GM21367 (cell line): ENCODE measurements around the gene MMP28.

Source experiments
- ATAC-seq: cut with Tn5 transposase; IDR thresholded peaks from one replicate; pipeline ENCODE4 v1.9.1; 2021; ENCODE audit not compliant: unreplicated experiment

The MMP28 gene

DNA sequence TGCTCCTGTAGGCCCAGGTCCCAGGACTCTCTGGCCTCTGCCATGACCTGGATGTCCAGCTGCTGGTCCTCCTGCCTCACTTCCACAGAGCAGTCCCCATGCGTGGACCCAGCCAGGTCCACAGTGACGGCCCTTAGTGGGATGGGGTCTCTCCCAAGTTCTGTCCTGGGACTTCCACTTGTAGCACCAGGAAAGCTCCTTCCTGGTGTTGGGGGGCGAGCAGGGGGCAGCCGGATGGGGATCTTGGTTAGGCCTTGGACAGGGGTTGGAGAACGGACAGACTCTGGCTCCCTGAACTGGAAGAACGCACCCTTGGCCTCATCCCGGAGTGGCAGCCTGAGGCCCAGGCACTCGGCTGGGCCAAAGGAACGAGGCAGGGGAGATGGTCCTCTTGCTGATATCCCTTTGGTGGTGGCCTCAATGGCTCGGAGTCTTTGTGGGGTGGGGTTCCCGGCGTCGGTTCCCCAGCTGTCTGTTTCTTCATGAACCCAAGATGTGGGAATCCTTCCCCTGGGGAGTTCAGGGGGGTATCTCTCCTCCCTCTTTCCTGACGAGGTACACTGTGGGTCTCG, 49.6 kb downstream of the MMP28 start:
- ATAC-seq, result no peak

DNA sequence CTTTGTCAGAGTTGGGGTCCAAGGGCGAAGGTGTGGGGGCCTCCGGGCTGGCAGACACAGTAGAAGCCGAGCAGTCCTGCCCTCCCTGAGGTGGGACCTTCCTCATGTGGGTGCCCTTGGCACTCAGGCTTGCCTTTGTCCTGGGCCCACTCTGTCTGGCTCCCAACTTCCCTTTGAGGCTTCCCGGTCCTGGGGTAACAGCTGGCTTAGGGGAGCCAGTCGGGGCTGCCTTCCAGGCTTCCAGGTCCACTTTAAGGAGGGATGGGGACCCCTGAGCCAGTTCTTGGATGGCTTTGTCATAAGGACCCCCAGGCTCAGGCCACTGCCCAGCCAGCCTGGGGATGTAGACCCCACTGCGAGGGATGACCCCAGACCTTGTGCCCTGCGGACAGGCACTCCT, 50.2 kb downstream of the MMP28 start:
- ATAC-seq, result no peak

DNA sequence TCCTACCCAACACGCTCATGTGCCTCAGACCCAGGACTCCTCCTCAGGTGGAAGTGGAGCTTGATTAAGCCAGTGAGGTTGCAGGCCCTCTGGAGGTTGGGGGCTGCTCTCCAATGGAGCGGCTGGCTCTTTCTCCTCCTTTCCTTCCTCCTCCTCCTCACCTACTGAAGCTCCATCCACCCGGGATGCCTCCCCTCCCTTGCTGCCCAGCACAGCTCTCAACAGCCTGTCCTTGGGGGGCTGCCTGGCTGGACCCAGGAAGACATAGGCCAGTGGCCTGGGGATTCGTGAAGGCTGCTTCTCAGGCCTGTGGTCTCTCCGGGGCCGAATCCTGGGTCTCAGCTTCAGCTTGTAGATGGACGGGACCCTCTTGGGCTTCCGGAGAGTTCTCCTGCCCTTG, 50.6 kb downstream of the MMP28 start:
- no peak for ATAC-seq

DNA sequence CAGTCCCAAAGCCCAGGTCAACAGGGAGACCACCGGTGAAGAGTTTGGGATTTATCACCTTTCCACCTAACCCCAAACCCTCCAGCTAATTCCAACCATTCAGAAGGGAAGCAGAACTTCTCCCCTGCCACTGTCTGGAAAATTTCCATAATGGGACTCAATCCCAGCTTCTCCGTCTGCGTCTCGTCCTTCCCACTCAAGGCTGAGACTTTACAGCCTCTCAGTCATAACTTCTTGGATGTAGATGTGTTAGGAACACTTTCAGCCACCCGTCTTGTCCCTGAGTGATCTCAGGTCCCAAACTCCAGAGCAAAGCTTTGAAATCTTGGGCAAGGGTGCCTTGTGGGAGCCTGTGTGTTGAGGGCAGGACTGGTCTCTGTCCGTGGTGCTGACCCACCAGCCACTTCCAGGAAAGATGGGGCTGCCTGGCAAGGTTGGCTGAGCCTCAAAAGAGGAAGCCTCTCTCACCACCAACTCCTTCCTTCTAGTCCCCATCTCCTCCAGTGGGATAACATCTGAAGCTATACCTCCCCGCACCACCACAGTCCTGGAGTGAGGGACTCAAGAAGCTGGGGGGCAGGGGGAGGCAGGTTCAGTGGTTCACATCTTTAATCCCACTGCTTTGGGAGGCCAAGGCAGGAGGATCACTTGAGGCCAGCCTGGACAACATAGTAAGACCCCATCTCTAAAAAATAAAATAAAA, 51.7 kb downstream of the MMP28 start:
- ATAC-seq, result no peak

GRCh38 chr17:35742896-35743477, 52.5 kb downstream of the MMP28 start:
- no peak for ATAC-seq

GRCh38 chr17:35742496-35742895, 52.9 kb downstream of the MMP28 start:
- ATAC-seq, result no peak

DNA sequence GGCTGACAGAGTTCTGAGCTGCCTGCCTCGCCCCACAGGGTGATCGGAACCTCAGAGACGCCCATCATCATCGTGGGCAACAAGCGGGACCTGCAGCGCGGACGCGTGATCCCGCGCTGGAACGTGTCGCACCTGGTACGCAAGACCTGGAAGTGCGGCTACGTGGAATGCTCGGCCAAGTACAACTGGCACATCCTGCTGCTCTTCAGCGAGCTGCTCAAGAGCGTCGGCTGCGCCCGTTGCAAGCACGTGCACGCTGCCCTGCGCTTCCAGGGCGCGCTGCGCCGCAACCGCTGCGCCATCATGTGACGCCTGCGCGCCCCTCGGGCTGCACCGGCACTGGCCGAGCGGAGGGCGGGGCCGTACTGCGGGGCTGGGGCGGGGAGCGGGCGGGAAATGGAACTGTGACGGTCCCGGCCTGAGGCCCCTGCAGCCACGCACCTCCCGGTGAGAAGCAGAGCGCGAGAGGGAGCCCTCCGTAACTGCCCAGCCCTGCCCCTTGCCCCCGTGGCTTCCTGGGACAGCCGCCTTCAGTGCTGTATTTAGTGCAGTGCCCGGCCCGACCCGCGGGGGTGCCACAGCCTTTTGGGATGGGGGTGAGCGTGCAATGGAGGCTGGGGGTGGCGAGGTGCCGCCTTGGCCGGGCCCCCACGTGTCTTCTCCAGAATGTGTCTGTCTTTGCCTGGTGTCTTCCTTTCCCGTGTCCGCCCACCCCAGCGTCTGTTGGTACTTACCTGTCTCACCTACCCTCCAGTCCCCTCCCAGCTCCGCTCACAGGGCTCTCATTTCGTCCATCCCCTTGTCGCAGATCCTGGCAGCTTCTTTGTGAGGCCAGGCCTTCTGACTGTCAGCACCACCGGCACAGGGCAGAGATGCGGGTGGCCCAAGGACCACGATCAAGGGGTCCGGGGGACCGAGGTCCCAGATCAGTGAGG, 54.2 kb downstream of the MMP28 start:
- no peak for ATAC-seq

GRCh38 chr17:35740216-35740615, 55.2 kb downstream of the MMP28 start:
- no peak for ATAC-seq

DNA sequence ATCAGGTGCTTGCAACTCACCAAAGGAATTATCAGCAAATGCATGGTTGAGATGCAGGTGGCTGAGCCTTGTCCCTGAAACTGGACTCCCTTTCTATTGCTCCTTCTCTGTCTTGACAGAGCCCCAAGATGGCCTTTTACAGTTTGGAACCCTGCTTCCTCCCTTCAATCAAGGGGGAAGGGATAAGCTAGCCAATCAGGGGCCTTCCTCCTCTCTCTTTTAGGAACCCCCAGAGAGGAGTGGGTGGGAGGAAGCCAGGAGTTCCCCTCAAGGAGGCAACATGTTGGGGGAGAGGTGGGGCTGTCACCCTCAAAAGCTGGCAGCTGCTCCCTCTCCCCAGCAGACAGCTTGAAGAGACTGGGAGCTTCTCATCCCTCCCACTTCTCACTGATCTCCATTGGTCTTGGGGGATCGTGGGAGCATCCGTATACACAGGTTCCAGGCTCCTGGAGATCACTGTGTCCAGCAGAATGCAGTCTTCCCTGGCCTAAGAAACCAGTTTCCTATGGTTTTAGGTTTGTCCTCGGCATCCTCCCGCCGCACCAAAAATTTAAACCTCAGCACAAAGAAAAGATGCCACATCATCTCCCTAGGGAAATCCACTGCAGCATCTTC, 56.8 kb downstream of the MMP28 start:
- ATAC-seq, result no peak

DNA sequence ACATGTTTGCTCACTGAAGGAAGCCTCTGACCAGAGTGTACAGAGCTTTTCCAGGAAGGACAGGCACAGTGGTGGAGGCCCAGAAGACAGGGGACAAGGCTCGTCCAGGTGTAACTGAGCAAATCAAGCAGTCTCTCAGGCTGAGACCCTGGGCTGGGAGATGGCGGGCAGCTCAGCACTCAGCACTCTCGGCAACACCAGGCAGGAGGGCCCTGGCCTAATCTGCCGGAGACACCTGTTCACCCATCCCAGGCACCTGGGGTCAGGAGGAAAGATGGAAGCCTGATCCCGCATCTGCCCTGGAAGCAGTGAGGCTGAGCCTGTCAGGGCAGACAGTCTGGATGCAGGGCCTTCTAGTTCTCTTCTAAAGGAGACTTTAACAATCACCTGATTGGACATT, 59.2 kb downstream of the MMP28 start:
- ATAC-seq, result no peak

GRCh38 chr17:35735036-35735805, 60.2 kb downstream of the MMP28 start:
- ATAC-seq, result no peak

DNA sequence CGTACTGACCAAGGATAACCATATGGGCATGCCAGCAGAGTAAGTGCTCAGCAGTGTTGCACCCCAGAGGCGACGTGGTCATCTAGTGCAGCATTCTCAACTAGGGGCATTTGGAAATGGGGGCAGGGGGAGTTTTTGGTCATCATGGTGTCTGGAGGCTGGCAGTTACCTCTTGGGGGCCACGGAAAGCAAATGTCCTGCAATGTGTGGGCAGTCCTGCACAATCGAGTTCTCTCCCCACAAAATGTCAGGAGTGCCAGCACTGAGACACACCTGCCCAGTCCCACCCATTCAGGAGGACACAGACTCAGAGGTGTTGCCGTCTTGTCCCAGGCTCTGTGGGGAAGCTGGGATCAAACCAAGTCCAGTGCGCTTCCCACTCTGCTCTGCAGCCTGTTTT, 61.0 kb downstream of the MMP28 start:
- ATAC-seq, result no peak

DNA sequence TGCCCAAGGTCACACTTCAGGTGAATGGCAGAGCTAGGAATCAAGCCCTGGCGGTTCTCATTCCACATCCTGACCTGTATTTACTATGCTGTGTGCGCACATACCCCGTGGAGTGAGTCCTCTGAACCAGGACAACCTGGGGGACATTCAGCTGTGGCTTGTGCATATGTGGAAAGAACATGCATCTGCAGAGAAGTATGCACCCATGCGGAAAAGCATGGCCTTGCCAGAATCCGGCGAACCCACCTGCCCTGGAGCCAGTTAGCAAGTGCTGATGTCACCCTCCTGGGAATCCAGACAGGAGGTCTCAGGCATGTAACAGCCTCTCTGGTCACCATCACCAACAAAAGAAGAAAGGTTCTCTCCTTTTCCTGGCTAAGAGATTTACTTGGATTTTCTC, 62.1 kb downstream of the MMP28 start:
- no peak for ATAC-seq

- no peak for ATAC-seq
These were observed 62.7 kb downstream of the MMP28 start for GRCh38 chr17:35732806-35733136.

- no peak for ATAC-seq
These were observed 63.3 kb downstream of the MMP28 start for GRCh38 chr17:35731917-35732805.

DNA sequence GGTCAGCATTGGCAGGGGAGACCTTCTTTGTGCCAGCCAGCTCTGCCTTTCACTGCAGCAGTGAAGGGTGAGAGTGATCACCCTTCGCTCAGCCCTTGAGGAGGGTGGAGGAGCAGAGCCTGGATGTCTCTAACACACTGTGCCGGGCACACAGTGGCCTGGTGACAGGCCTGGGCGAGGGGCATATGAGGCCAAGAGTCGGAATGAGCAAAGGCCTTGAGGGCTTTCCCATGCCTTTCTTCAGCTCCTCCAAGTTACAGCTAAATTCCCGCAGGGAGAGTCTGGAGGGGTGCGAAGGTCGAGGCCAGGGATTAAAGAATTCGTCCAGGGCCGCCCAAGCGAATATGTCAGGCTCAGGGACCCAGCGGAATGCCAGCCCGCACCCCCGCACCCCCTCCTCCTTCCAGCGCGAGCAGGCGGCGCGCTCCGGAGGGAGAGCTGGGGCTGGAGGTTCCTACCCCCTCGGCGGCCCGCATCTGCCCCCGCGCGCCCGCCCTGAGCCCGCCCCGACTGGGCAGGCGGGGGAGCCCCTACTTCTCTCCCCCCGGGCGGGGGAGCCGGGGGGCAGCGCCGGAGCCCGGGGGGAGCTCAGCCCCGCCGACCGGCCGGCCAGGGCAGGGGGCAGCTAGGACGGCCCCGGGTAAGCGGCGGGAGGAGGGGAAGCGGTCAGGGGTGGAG, 64.1 kb downstream of the MMP28 start, which contains the start of gene RASL10B:
TSS of gene RASL10B (plus strand) at position 401 of the 678 bp plus-strand sequence. CDS start 3,546 bp downstream, outside the sequence.
- no peak for ATAC-seq

- ATAC-seq, result no peak
These were observed 64.9 kb downstream of the MMP28 start for GRCh38 chr17:35730400-35731005.

DNA sequence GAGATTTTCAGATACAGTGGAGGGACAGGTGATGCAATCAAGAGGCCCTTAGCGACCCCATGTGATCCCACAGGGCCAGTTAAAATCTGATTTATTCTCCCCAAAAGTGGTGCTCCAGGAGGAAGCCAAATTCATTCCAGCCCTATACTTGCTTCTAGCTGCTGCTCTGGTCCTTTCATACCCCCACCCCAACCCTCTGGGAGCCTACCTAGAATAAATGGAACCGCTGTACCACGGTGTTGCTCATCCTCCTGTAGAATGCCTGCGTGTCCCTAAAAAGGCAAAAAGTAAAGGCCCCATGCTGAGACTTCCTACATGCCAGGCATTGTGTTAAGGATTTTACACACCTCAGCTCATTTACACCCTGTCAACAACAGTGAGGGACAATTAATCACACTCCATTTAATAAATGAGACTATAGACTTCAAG, 66.0 kb downstream of the MMP28 start:
- ATAC-seq, result no peak
